Hepatic stellate cell (primary cell): Measurements from ENCODE around the gene GCGR.

Experiments
- DNase-seq: peaks from one replicate; pipeline ENCODE4 v3.0.0; 2011; ENCODE audit warnings: low spot score

GCGR gene

DNA sequence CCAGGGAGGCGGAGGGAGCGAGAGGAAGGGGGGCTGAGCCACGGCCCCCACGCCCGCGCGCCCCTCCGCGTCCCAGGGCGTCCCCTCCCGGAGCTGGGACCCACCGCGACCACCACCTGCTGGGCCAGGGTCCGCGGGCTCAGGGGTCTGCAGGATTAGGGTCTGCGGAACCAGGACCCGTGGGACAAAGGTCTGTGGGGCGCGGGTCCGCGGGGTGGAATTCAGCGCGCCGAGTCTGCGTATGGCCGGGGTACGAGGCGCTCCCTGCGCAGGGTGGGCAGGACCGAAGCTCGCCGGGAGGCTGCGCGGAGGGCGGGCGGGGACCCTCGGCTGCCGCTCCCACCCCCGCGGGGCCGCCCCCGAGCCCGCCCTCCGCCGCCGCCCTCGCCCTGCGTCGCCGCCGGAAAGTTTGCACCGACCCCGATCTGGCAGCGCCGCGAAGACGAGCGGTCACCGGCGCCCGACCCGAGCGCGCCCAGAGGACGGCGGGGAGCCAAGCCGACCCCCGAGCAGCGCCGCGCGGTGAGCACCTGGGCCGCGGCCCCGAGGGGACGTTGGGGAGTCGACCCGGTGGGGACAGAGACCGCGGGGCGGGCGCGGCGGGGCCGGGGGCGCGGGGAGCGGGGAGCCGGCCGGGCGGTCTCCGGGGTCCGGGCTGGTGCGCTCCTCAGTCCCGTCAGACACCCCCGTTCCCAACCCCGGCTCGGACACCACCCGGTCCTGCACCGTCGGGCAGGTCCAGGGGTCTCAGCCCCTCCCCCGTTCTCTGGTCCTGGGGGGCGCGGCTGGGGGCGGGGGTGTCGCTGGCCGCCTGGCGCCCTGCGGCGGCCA, at the start of gene GCGR:
GCGR (plus strand) TSS at position 423 of the 831 bp plus-strand sequence. CDS start 4,869 bp downstream, outside the sequence.
- DNase-seq = no peak

GRCh38 chr17:81792675-81793615, 11.0 kb upstream of the GCGR start:
- no peak for DNase-seq

DNA sequence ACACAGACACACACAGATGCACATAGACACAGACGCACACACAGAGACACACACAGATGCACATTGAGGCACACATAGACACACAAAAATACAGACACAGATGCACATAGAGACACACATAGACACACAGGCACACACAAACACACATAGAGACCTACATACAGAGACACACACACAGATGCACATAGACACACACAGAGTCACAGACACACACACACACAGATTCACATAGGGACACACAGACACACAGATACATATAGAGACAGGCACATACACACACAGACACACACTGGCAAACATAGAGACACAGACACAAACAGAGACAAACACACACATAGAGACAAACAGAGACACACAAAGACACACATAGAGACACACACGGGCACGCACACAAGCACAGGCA, 9.9 kb upstream of the GCGR start:
- no peak for DNase-seq

DNA sequence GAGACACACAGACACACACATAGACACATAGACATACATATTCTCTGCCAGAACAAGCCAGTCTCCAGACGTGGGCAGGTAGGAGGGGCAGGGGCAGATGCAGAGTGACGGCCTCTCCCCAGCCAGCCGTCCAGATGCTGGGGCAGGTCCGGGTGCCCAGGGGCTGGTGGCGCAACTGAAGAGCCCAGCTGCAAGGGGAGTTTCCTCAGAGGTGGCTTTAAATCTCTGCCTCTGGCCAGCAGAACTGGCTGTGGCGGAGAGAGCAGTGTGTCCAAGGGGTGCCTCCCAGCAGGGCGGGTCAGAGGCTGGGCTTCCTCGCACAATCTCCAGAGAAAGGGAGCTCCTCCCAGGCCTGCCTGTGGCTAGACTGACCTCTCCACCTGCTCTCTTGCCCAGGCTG, 9.4 kb upstream of the GCGR start:
- DNase-seq = no peak

GRCh38 chr17:81801327-81801726, 2.6 kb upstream of the GCGR start:
- no peak for DNase-seq

DNA sequence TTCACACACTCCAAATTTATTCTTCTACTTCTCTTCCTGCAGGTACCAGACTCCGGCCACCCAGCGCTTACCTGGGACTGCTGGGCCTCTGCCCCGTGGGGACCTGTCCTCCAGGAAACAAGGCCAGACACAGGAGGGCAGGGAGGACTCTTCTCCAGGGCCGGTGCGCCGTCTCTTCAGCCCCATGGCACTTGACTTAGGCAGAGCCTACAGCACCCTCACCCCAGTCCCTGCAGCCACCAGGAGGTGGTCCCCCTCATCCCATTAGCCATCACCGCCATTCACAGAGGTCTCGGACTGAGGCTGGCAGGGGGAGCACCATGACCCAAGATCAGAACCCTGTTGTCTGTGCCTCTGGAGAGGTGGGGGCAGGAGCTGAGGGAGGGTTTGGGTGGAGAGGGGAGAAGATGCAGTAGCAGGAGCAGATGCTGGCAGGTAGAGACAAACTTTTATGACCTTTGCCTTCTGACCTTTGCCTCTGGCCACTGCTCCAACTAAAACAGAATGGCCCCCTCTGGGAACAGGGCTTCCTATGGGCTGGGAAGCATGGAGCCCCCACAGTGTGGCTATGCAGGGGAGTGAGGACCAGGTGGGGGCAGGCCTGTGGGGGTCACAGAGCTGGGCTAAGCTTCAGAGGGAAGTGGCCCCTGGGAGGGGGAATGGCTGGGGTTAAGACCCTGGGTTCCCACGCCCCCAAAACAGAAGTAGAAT, 1.7 kb upstream of the GCGR start:
- no peak for DNase-seq

- DNase-seq = no peak
Measured at GRCh38 chr17:81802856-81803643, 900 bp upstream of the GCGR start.

DNA sequence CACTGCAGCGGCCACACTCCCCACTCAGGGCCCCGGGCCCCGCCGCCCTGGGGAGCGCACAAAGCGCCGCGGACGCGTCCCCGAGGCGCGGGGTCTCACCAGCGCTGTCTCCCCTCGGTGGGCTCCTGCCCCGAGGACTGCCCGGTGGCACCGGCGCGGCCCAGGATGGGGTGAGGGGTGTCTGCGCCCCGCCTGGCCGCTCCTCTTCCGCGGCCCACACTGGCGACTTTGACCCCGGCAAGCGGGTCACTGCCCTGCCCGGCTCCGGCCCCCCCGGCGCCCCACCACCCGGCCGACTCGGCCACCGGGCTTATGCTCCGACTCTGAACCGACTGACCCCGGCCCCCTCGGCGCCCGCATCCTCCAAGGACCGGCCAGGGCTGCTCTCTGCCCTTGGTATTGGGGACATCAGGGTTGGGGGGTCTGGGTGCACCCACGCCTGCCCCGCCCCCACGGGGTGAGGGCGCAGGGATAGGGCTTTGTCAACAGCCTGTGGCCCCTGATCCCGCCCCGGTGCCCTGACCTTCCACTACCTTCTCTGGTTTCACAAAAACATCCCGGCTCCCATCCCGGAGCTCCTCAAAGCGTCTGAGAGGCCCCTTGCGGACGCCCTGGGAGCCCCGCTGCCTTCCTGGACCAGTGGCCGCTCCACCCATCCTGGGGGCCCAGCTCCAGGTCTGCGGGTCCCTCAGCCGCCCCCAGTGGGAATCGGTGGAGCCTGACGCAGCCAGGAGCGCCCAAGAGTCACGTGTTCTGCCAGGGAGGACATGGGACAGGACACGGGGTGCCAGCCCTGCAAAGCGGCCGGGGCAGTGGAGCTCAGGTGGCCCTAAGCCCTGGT, 829 bp downstream of the GCGR start:
- DNase-seq = no peak

GRCh38 chr17:81805707-81806460, 1.9 kb downstream of the GCGR start:
- no peak for DNase-seq

GRCh38 chr17:81806461-81807209, 2.7 kb downstream of the GCGR start:
- DNase-seq = no peak

DNA sequence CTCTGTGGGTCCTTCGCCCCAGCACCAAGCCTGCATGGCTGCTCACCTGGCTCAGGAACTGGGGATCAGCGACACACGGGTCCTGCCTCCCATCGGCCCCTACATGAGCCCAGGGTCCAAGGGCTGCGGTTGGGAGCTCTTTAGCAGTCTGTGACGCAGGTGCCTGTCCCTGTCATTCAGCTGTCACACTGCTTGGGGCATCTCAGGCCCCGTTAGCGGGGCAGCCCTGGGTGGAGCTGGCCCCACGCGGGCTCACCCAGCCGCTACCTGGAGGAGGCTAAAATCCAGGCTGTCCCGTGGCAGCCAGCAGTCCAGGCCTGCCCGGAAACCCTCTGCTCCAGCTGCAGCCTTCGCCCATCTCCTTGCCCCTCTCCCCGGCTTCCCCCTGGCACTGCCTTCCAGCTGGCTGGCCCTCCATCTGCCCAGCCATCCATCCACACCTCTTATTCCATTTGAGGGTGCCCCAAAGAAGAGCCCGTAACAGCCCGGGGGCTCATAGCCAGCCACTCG, 3.3 kb downstream of the GCGR start:
- no peak for DNase-seq

- DNase-seq = no peak
Measured at GRCh38 chr17:81807839-81808238, 3.9 kb downstream of the GCGR start.

DNA sequence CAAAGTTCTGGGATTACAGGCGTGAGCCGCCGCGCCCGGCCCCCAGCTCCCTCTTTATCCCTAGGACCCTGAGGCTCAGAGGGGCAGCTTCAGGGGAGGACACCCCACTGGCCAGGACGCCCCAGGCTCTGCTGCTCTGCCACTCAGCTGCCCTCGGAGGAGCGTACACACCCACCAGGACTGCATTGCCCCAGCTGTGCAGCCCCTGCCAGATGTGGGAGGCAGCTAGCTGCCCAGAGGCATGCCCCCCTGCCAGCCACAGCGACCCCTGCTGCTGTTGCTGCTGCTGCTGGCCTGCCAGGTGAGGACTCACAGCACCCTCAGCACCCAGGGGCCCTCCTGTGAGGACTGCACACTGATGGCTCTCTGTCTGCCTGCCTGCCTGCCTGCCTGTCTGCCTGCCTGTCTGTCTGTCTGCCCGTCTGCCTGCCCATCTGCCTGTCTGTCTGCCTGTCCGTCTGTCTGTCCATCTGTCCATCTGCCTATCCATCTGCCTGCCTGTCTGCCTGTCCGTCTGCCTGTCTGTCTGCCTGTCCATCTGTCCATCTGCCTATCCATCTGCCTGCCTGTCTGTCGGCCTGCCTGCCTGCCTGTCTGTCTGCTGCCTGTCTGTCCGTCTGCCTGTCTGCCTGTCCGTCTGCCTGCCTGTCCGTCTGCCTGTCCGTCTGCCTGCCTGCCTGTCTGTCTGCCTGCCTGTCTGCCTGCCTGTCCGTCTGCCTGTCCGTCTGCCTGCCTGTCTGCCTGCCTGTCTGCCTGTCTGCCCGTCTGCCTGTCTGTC, 5.0 kb downstream of the GCGR start:
- DNase-seq = no peak

- DNase-seq = no peak
Measured at GRCh38 chr17:81809556-81809998, 5.6 kb downstream of the GCGR start.

GRCh38 chr17:81810476-81810875, 6.5 kb downstream of the GCGR start:
- DNase-seq = no peak

DNA sequence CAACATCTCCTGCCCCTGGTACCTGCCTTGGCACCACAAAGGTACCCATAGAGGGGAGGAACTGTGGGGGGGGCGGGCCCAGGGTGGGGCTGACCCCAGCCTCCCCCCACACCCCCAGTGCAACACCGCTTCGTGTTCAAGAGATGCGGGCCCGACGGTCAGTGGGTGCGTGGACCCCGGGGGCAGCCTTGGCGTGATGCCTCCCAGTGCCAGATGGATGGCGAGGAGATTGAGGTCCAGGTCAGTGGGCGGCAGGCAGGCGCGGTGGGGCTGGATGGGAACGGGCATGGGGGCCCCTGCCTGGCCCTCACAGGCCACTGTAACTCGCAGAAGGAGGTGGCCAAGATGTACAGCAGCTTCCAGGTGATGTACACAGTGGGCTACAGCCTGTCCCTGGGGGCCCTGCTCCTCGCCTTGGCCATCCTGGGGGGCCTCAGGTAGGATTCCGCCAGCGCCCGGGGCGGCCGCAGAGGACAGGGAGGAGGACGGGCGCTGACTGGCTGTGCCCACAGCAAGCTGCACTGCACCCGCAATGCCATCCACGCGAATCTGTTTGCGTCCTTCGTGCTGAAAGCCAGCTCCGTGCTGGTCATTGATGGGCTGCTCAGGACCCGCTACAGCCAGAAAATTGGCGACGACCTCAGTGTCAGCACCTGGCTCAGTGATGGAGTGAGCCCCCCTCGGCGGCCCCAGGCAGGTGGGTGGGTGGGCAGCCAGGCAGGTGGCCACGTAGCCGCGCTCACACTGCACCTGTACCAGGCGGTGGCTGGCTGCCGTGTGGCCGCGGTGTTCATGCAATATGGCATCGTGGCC, 7.1 kb downstream of the GCGR start:
- no peak for DNase-seq
